HG03103 (cell line): Measurements from ENCODE around the gene PECR.
"Not testable (repeated sequence)": the region's sequence is repeated elsewhere in the genome, so short reads cannot be mapped to it uniquely, and the experiment has no call there.

Source experiments
- ATAC-seq: cut with Tn5 transposase; IDR thresholded peaks from one replicate; pipeline ENCODE4 v1.9.1; 2021; ENCODE audit warnings: low read depth; ENCODE audit not compliant: unreplicated experiment

The PECR gene

GRCh38 chr2:216004697-216005283 is 76.8 kb downstream of the PECR start:
- no peak for ATAC-seq

GRCh38 chr2:216003876-216004696 is 77.5 kb downstream of the PECR start:
- no peak for ATAC-seq

GRCh38 chr2:216002693-216003092 is 78.9 kb downstream of the PECR start:
- no peak for ATAC-seq

- no peak for ATAC-seq
Measured at GRCh38 chr2:216002101-216002678, 79.4 kb downstream of the PECR start.

- no peak for ATAC-seq
Measured at GRCh38 chr2:216001216-216002100, 80.2 kb downstream of the PECR start.

GRCh38 chr2:215998636-215999035 is 83.0 kb downstream of the PECR start:
- ATAC-seq: no peak

- no peak for ATAC-seq
Measured at GRCh38 chr2:215997219-215997618, 84.4 kb downstream of the PECR start.

GRCh38 chr2:215994911-215995310 is 86.7 kb downstream of the PECR start:
- no peak for ATAC-seq

- ATAC-seq: not testable (repeated sequence)
Measured at GRCh38 chr2:215988556-215989207, 92.9 kb downstream of the PECR start.
